SK-N-MC (cell line): Measurements from ENCODE around the gene NSUN2.

Experiments
- EZH2 ChIP-seq: fragments of 200-600 bp; sonication (generic); IDR thresholded peaks from one replicate; pipeline ENCODE4 v1.6.1; 2017; ENCODE audit warnings: antibody characterized with exemption
- POLR2AphosphoS5 ChIP-seq: IDR thresholded peaks from 2 replicates; pipeline ENCODE4 v1.6.1; 2012; ENCODE audit warnings: mild to moderate bottlenecking, low read depth, low read length, borderline replicate concordance

DNA sequence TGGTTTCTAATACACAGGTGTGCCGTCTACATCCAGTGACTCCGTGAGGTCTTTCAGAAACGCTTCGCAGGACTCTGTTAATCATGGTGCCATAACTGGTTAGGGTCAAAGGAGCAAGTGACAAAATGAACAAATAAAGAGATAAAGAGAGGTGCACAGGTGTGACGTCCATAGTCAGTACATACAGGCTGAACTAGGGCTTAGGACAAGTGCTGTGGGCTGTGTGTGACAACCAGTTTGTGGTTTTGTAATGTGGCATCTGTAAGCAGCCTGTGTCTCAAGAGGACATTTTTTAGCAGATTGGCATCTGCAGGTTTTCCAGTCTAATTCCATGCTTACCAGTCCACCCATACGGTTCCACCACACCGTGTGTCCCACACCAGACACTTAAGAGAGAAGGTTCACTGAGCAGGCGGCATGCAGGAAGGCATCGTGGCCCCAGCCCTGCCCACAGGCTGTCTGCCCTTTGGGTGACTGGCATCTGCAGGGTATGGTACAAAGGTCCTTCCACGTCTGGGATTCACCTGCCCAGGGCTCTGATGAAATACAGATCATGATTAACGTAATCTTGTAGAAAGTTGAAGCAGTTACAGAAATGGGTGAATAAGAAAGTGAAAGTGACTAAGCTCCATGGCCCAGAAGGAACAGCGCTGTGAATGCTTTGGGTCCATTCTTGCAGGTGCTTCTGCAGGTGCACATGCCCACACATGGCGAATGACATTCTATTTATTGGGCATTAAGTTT lies 27.3 kb upstream of the NSUN2 start:
- TF ChIP-seq EZH2 (no peak), POLR2AphosphoS5 (no peak)
